ENCODE measurements around the gene MYZAP.

The MYZAP gene

GRCh38 chr15:57591237-57591821, 375 bp upstream of the MYZAP start:
- peaks cover 28% of the 10 kb centered on the region for H3K27me3 ChIP-seq (ENCODE audit: insufficient read depth, poor library complexity, severe bottlenecking)
- TF ChIP-seq, protein P1, sequence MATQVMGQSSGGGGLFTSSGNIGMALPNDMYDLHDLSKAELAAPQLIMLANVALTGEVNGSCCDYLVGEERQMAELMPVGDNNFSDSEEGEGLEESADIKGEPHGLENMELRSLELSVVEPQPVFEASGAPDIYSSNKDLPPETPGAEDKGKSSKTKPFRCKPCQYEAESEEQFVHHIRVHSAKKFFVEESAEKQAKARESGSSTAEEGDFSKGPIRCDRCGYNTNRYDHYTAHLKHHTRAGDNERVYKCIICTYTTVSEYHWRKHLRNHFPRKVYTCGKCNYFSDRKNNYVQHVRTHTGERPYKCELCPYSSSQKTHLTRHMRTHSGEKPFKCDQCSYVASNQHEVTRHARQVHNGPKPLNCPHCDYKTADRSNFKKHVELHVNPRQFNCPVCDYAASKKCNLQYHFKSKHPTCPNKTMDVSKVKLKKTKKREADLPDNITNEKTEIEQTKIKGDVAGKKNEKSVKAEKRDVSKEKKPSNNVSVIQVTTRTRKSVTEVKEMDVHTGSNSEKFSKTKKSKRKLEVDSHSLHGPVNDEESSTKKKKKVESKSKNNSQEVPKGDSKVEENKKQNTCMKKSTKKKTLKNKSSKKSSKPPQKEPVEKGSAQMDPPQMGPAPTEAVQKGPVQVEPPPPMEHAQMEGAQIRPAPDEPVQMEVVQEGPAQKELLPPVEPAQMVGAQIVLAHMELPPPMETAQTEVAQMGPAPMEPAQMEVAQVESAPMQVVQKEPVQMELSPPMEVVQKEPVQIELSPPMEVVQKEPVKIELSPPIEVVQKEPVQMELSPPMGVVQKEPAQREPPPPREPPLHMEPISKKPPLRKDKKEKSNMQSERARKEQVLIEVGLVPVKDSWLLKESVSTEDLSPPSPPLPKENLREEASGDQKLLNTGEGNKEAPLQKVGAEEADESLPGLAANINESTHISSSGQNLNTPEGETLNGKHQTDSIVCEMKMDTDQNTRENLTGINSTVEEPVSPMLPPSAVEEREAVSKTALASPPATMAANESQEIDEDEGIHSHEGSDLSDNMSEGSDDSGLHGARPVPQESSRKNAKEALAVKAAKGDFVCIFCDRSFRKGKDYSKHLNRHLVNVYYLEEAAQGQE (IDR thresholded peaks at IDR 0.05; ENCODE audit: insufficient replicate concordance, low read depth) = no peak
- TF ChIP-seq CTCF (IDR thresholded peaks at IDR 0.05; ENCODE audit: insufficient read depth, low read length) (no peak), SPI1 (IDR thresholded peaks at IDR 0.05; ENCODE audit: borderline replicate concordance, low read depth) (no peak), GABPA (IDR thresholded peaks at IDR 0.05; ENCODE audit: low read depth) (no peak), POLR2AphosphoS5 (IDR thresholded peaks at IDR 0.05; ENCODE audit: low read depth) (no peak)
- no peak overlapping the region for H3K4me3 ChIP-seq (replicated peaks; ENCODE audit: insufficient read depth, low read length)
- H3K27ac ChIP-seq (replicated peaks) = no peak overlapping the region
- no peak for DNase-seq (ENCODE audit: low read depth in 1 of 2, low spot score in 1 of 2)

DNA sequence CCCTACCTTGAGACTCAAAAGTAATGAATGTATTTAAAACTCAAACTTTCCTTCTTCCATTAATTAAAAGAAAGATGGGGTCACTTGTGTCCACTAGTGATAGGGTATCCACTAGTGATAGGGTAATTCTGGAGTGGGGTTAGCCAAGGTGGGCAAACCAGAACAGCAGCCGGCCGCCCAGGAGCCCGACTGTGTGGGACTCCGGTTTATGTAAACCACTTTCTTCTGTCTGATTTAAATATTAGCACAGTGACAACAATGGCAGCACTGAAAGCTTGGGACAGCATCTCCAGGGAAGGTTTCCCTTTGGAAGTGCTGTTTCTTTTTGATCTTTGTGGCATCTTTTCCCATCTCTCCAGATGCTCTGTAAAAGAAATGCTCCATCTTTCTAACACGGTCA, 722 bp downstream of the MYZAP start:
- no peak for TF ChIP-seq SPI1 (IDR thresholded peaks at IDR 0.05; ENCODE audit: borderline replicate concordance, low read depth)
- no peak for TF ChIP-seq GABPA (IDR thresholded peaks at IDR 0.05; ENCODE audit: low read depth)
- TF ChIP-seq, protein P1 (IDR thresholded peaks at IDR 0.05; ENCODE audit: insufficient replicate concordance, low read depth) = no peak
- no peak for TF ChIP-seq POLR2AphosphoS5 (IDR thresholded peaks at IDR 0.05; ENCODE audit: low read depth)
- no peak for TF ChIP-seq CTCF (IDR thresholded peaks at IDR 0.05; ENCODE audit: insufficient read depth, low read length)
- H3K4me3 ChIP-seq (replicated peaks; ENCODE audit: insufficient read depth, low read length) = no peak overlapping the region
- no peak overlapping the region for H3K27ac ChIP-seq (replicated peaks)

DNA sequence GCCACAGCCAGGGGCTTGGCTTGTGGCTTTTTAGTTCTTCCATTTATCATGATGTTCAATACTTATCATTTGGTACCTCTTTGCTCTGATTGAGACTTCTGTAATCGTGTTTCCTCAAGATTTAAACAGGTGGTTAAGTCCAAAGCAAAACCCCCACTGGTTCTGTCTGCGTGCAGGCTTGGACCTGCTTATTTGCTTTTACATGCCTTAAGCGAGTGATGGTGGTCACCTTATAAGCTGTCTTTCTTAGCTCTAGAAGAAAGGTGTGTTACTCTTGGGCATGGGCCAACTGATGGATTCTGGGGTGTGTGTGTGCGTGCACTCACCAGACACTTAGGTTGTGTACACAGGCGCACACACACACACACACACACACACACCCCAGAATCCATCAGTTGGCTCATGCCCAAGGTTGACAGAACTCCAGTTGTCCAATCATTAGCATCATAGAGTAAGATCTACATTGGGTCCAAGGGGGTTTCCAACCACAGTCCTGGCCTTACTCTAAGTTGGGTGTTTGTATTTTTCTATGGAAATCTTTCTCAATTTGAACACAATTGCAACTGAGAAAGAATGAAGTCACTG, 1.2 kb downstream of the MYZAP start:
- no peak overlapping the region for H3K27ac ChIP-seq (replicated peaks)
- no peak for DNase-seq (ENCODE audit: low read depth in 1 of 2, low spot score in 1 of 2)
- peaks cover 28% of the 10 kb centered on the region for H3K27me3 ChIP-seq (ENCODE audit: insufficient read depth, poor library complexity, severe bottlenecking)
- no peak overlapping the region for H3K4me3 ChIP-seq (replicated peaks; ENCODE audit: insufficient read depth, low read length)
- TF ChIP-seq, protein P1 (IDR thresholded peaks at IDR 0.05; ENCODE audit: insufficient replicate concordance, low read depth) = no peak
- TF ChIP-seq SPI1 (IDR thresholded peaks at IDR 0.05; ENCODE audit: borderline replicate concordance, low read depth) (no peak), CTCF (IDR thresholded peaks at IDR 0.05; ENCODE audit: insufficient read depth, low read length) (no peak), POLR2AphosphoS5 (IDR thresholded peaks at IDR 0.05; ENCODE audit: low read depth) (no peak), GABPA (IDR thresholded peaks at IDR 0.05; ENCODE audit: low read depth) (no peak)

More for the DNA sequence above, 722 bp downstream of the MYZAP start:
- no peak for DNase-seq (ENCODE audit: low read depth in 1 of 2, low spot score in 1 of 2)
- H3K27me3 ChIP-seq (ENCODE audit: insufficient read depth, poor library complexity, severe bottlenecking) = peaks cover 28% of the 10 kb centered on the region

All from HL-60 (cell line).